B cell (primary cell): Measurements from ENCODE around the gene DNAH11. TPM values are rescaled to one million over a fixed set of nuclear protein-coding genes. Genes with fewer than 3 reads are reported as not detected.

Experiments used
- ATAC-seq: fragments of 200-7000 bp; cut with Tn5 transposase; one replicate; pipeline ENCODE4 v1.10.0; 2021; ENCODE audit warnings: low read depth, mild to moderate bottlenecking, moderate number of reproducible peaks, moderate library complexity
- CTCF ChIA-PET: fragments of 350-600 bp; sonication (Branson Sonifier 250); formaldehyde crosslinking; loops from one replicate; lab custom pipeline; 2021; ENCODE audit warnings: antibody characterized with exemption, inconsistent platforms; lab: Charles Lee
- POLR2A ChIA-PET: fragments of 350-600 bp; sonication (Branson Sonifier 250); formaldehyde crosslinking; loops from one replicate; lab custom pipeline; 2021; ENCODE audit warnings: antibody characterized with exemption; lab: Charles Lee
- DNase-seq: peaks from one replicate; pipeline ENCODE4 v3.0.0; 2013
- H2AFZ ChIP-seq: 2 replicates; pipeline ENCODE4 v1.6.1; 2012; ENCODE audit warnings: mild to moderate bottlenecking, low read depth, low read length; ENCODE audit not compliant: insufficient read depth, poor library complexity, severe bottlenecking
- H3K27ac ChIP-seq, 2 donors: 1 replicate in 1 of 2; 2 replicates in 1 of 2; pipeline ENCODE4 v1.5.1; 2012 to 2013; ENCODE audit warnings: low read length in 2 of 2, mild to moderate bottlenecking in 2 of 2, moderate library complexity in 1 of 2
- H3K27me3 ChIP-seq, 4 experiments: fragments of 200-600 bp in 1 of 4; sonication (generic) in 1 of 4; replicated peaks in 1 of 4; 1 replicate in 2 of 4; 2 replicates in 2 of 4; pipeline versions ENCODE4 v1.6.1 to v1.7.0; 2013 to 2016; ENCODE audit warnings: low read length in 3 of 4, mild to moderate bottlenecking in 2 of 4, mixed read lengths in 1 of 4, moderate library complexity in 1 of 4; ENCODE audit not compliant: insufficient read depth in 4 of 4, control insufficient read depth in 3 of 4; ENCODE audit errors: control extremely low read depth in 1 of 4
- H3K36me3 ChIP-seq, 2 experiments: replicated peaks in 1 of 2; 1 replicate in 1 of 2; 2 replicates in 1 of 2; pipeline versions ENCODE4 v1.6.1 to v1.7.1; 2013; ENCODE audit warnings: low read length in 1 of 2; ENCODE audit not compliant: insufficient read depth in 2 of 2, control insufficient read depth in 1 of 2; ENCODE audit errors: control extremely low read depth in 1 of 2, extremely low read depth in 1 of 2
- H3K4me1 ChIP-seq, 2 donors: fragments of 200-600 bp in 1 of 2; sonication (generic) in 1 of 2; 1 replicate in 1 of 2; 2 replicates in 1 of 2; pipeline versions ENCODE4 v1.5.1 to v1.6.1; 2013 to 2017; ENCODE audit warnings: low read length in 2 of 2; ENCODE audit not compliant: control insufficient read depth in 2 of 2, insufficient read depth in 2 of 2
- H3K4me2 ChIP-seq: replicated peaks from 2 replicates; pipeline ENCODE3; 2012; ENCODE audit warnings: mild to moderate bottlenecking, low read depth, low read length; ENCODE audit not compliant: poor library complexity, severe bottlenecking
- H3K4me3 ChIP-seq, 5 experiments: fragments of 200-600 bp in 1 of 5; sonication (generic) in 1 of 5; 1 replicate in 3 of 5; 2 replicates in 2 of 5; pipeline versions ENCODE4 v1.5.1 to v1.7.0; 2011 to 2016; ENCODE audit warnings: low read length in 4 of 5, mild to moderate bottlenecking in 4 of 5, low read depth in 2 of 5, control low read depth in 1 of 5, moderate library complexity in 1 of 5; ENCODE audit not compliant: insufficient read depth in 1 of 5; ENCODE audit errors: control extremely low read depth in 1 of 5, extremely low read depth in 1 of 5
- H3K79me2 ChIP-seq: fragments of 200-600 bp; sonication (generic); one replicate; pipeline ENCODE4 v1.6.0; 2016; ENCODE audit warnings: low read length; ENCODE audit not compliant: control insufficient read depth, insufficient read depth
- H3K9ac ChIP-seq: fragments of 200-600 bp; sonication (generic); 2 replicates; pipeline ENCODE4 v1.6.1; 2017; ENCODE audit warnings: mild to moderate bottlenecking, low read length, moderate library complexity
- H3K9me3 ChIP-seq, 3 donors: one replicate each; pipeline versions ENCODE4 v1.6.1 to v1.7.1; 2013; ENCODE audit warnings: low read length in 2 of 3; ENCODE audit not compliant: control insufficient read depth in 2 of 3, insufficient read depth in 1 of 3; ENCODE audit errors: control extremely low read depth in 1 of 3
- H4K20me1 ChIP-seq: 2 replicates; pipeline ENCODE4 v1.6.0; 2012; ENCODE audit warnings: mild to moderate bottlenecking, low read length; ENCODE audit not compliant: insufficient read depth, control insufficient read depth, poor library complexity, severe bottlenecking
- H3K27ac Mint-ChIP-seq: one replicate; pipeline ENCODE4 v1.8.0; 2021; ENCODE audit warnings: mixed read lengths
- H3K27me3 Mint-ChIP-seq: one replicate; pipeline ENCODE4 v1.8.0; 2021; ENCODE audit warnings: mixed read lengths
- H3K4me1 Mint-ChIP-seq: one replicate; pipeline ENCODE4 v1.8.0; 2021; ENCODE audit warnings: mixed read lengths
- H3K4me3 Mint-ChIP-seq: one replicate; pipeline ENCODE4 v1.8.0; 2021; ENCODE audit warnings: mixed read lengths
- H3K9me3 Mint-ChIP-seq: one replicate; pipeline ENCODE4 v1.8.0; 2022; ENCODE audit warnings: mixed read lengths; ENCODE audit not compliant: insufficient read depth
- CTCF ChIP-seq: fragments of 200-600 bp; IDR thresholded peaks from one replicate; pipeline ENCODE4 v1.8.0; 2022; ENCODE audit warnings: antibody characterized with exemption, mild to moderate bottlenecking
- EZH2 ChIP-seq: IDR thresholded peaks from 2 replicates; pipeline ENCODE4 v1.6.1; 2012; ENCODE audit warnings: borderline replicate concordance, low read depth, mild to moderate bottlenecking, moderate library complexity, low read length; ENCODE audit not compliant: insufficient read depth, poor library complexity, severe bottlenecking
- whole genome bisulfite sequencing: methylation state at CpG from one replicate; pipeline ENCODE4 v1.1.5; 2013; ENCODE audit warnings: missing lambda C conversion rate; ENCODE audit not compliant: insufficient coverage; 5-methylcytosine and 5-hydroxymethylcytosine counted together
- intact Hi-C: fragments of 100-400 bp; cut with micrococcal nuclease; formaldehyde crosslinking; loops from one replicate; pipeline ENCODE4 v1.10.0; 2022
- polyA plus RNA-seq: library from polyadenylated mRNA; depleted of rRNA; stranded (reverse); fragments of >200 nt; gene quantifications from 2 replicates; pipeline ENCODE4 v1.2.3, GENCODE V29; 2012
- total RNA-seq, 2 donors: library from RNA; stranded (reverse); fragments of 120-200 nt in 1 of 2; gene quantifications; 1 replicate in 1 of 2; 2 replicates in 1 of 2; pipeline versions ENCODE4 v1.2.3 to v1.2.4, GENCODE V29; 2013 to 2022

The DNAH11 gene
- total and polyA plus RNA-seq, 2 donors (not counting 1 experiment from before 2014, with no cell fraction given), result not detected

GRCh38 chr7:21749378-21749777 lies 206.5 kb downstream of the DNAH11 start:
- Histone ChIP-seq H3K36me3 (no peaks in the 10 kb centered on the region), H3K4me1 (no peaks in the 10 kb centered on the region), H4K20me1 (no peaks in the 10 kb centered on the region), H3K9me3 (no peaks in the 10 kb centered on the region), H3K27ac (no peak overlapping the region), H3K4me3 (no peak overlapping the region), H3K79me2 (no peaks in the 10 kb centered on the region), H3K27me3 (no peaks in the 10 kb centered on the region), H3K4me2 (no peak overlapping the region), H2AFZ (no peak overlapping the region), H3K9ac (no peak overlapping the region)
- Mint-ChIP-seq H3K9me3 (no peaks in the 10 kb centered on the region), H3K27ac (no peak overlapping the region), H3K4me1 (no peaks in the 10 kb centered on the region), H3K4me3 (no peak overlapping the region), H3K27me3 (no peaks in the 10 kb centered on the region)
- intact Hi-C loops, result no loop called here
- CTCF ChIA-PET, result no interaction called here
- POLR2A ChIA-PET, result no interaction called here
- WGBS, result 97% methylated on average over 7 of the region's 9 CpGs
- TF ChIP-seq CTCF (no peak), EZH2 (no peak)
- no peak for DNase-seq
- no peak for ATAC-seq

GRCh38 chr7:21753071-21753470 lies 210.2 kb downstream of the DNAH11 start:
- WGBS, result 80% methylated on average over 1 of the region's 3 CpGs
- H4K20me1 ChIP-seq, result no peaks in the 10 kb centered on the region
- no peak overlapping the region for H3K4me2 ChIP-seq
- CTCF ChIA-PET, result no interaction called here
- H3K4me1 ChIP-seq, result no peaks in the 10 kb centered on the region
- Mint-ChIP-seq H3K4me3 (no peak overlapping the region), H3K9me3 (no peaks in the 10 kb centered on the region), H3K27ac (no peak overlapping the region), H3K4me1 (no peaks in the 10 kb centered on the region), H3K27me3 (peaks cover 14% of the 10 kb centered on the region)
- intact Hi-C loops, result no loop called here
- no peak overlapping the region for H3K4me3 ChIP-seq
- no peaks in the 10 kb centered on the region for H3K79me2 ChIP-seq
- POLR2A ChIA-PET, result no interaction called here
- no peak overlapping the region for H2AFZ ChIP-seq
- H3K9me3 ChIP-seq, result no peaks in the 10 kb centered on the region
- ATAC-seq (no peak), DNase-seq (no peak)
- no peak for TF ChIP-seq CTCF
- no peak for TF ChIP-seq EZH2
- H3K9ac ChIP-seq, result no peak overlapping the region
- H3K36me3 ChIP-seq, result no peaks in the 10 kb centered on the region
- peaks cover 0 to 7% (median 2%) of the 10 kb centered on the region in 4 experiments for H3K27me3 ChIP-seq
- no peak overlapping the region for H3K27ac ChIP-seq
